ENCODE measurements around the gene GIMAP8. TPM values are rescaled to one million over a fixed set of nuclear protein-coding genes. Genes with fewer than 3 reads are reported as not detected.
A peak's percentile ranks its signal among the peaks of the same experiment; 100 is the strongest.

GIMAP8 gene
- total RNA-seq, 1 donor from 2014 or later, result not detected

DNA sequence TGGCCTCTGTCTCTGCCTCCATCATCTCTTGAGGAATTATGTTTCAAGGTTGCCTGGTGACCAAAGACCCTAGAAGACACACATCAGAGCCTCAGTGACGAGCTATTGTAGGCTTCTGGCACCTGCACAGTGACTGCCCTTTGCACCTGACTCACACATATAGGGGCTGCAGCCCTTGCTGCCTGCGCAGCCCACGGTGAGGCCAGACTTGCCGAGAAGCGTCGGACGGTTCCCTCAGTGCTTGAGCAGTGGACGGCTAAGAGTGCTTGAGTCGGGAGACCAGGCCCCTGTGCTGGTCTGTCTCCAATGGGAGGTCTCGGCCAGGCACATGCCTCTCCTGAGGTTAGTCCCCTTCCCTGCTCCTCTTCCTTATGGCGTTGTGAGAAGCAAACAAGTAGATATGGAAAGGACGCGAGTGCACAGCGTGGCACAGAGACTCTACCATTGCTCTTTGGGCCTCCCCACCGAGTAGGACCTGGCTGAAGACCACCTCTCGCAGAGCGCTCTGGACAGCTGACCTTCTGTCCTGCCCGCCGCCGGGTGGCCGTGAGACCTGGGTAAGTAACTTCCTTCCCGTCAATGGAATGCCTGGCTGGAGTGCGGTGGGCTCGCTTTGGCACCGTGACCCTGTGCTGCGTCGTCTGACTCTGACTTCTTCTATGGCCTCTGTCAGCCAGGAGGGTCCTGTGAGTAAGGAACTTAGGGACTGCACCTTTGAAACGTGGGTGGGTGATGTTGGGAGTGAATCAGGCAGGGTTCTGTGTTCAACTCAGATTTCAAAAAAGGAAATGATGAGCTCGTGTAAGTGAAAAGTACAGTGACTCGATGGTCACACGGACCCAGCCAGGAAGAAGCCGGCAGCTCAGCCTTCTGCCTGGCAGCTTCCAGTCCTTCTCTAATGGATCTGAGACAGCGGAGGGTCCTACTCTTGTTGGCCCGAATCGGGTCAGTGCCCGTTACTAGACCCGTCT is 37.6 kb upstream of the GIMAP8 start:
- TF ChIP-seq, protein P1, sequence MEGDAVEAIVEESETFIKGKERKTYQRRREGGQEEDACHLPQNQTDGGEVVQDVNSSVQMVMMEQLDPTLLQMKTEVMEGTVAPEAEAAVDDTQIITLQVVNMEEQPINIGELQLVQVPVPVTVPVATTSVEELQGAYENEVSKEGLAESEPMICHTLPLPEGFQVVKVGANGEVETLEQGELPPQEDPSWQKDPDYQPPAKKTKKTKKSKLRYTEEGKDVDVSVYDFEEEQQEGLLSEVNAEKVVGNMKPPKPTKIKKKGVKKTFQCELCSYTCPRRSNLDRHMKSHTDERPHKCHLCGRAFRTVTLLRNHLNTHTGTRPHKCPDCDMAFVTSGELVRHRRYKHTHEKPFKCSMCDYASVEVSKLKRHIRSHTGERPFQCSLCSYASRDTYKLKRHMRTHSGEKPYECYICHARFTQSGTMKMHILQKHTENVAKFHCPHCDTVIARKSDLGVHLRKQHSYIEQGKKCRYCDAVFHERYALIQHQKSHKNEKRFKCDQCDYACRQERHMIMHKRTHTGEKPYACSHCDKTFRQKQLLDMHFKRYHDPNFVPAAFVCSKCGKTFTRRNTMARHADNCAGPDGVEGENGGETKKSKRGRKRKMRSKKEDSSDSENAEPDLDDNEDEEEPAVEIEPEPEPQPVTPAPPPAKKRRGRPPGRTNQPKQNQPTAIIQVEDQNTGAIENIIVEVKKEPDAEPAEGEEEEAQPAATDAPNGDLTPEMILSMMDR (conservative IDR thresholded peaks at IDR 0.05; ENCODE audit: low read depth, low read length), result no peak
- DNase-seq (ENCODE audit: low read depth), result no peak
- no peak overlapping the region for H3K4me3 ChIP-seq (ENCODE audit: low read depth, low read length)

DNA sequence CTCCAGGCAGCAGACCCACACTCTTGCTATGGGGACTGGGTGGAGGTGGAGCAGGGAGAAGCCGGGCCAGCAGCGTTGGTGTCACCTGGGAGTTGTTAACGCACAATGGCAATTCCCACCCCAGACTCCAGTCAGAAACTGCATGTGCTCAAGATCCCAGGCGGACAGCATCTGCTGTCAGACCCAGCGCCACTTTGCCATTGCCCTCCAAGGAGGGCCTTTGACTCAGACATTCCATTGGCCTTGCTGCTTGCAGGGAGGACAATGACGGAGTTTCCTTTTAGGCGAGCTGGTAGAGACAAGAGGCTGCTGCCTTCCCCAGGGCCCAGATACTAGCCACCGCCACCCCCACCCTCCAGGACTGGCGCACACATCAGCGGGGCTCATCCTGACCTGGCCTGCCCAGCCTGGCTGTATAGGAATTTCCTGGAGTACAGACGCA is 36.8 kb upstream of the GIMAP8 start:
- DNase-seq (ENCODE audit: low read depth), result no peak
- H3K4me3 ChIP-seq (ENCODE audit: low read depth, low read length), result no peak overlapping the region
- TF ChIP-seq, protein P1 (conservative IDR thresholded peaks at IDR 0.05; ENCODE audit: low read depth, low read length), result no peak

DNA sequence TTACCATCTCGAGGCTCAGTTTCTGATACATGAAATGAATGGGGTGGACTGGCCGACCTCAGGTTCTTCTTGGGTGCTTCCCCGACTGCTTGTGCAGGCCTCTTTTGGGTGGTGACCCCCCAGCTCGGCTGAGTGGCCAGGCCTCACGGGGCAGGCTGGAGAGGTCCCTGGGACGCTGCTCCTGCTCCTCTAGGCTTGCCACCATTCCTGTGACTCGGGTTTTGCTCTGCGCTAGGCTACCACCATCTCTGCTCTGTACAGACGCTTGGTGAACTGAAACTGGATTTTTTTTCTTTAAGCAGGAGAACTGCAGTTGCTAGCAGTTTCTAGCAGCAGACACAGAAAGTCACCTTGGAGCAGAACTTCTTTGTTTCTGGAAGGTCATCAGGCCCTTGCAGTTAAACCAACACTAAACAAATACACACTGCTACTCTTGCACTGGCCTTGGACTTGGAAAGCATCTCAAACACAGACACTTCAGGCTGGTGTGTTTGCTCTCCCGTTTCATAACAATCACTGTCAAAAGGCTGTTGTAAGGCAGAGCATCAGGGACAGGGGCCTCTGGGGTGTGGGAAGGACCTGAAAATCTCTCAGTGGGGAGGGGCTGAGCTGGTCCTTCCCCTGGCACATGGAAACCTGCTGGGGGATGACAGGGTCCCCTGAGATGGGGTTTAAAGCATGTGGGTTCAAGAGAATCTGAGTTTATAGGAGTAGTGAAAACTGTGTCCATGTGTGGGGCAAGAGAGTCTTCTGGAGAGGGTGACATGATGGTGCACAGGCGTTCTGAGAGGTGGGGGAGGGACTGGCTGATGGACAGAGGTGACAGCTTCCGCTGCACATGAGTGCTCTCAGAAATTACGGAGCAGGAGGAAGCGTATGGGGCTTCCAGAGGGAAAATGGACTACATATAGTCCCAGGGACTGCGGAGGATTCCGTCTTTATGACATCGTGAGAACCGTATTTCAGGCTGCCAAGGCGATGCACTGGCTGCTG is 35.0 kb upstream of the GIMAP8 start:
- DNase-seq (ENCODE audit: low read depth), result no peak
- TF ChIP-seq, protein P1 (conservative IDR thresholded peaks at IDR 0.05; ENCODE audit: low read depth, low read length), result no peak
- no peak overlapping the region for H3K4me3 ChIP-seq (ENCODE audit: low read depth, low read length)

DNA sequence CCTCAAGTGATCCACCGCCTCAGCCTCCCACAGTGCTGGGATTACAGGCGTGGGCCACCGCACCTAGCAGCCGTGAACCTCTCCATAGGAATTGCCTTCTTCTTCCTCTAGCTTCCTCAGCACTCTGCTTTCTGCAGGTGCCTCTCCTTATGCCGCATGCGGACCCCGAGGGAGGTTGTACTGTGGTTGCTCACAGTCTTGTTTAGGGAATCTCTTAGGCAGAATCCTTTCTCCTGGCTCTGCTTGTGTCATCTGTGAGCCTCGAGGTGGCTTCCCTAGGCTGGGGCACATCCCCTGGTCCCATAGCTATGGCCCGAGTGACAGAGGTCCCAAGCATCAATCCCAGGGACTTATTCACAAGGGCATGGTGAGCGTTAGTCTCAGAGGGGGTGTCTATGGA is 33.2 kb upstream of the GIMAP8 start:
- DNase-seq (ENCODE audit: low read depth), result no peak
- H3K4me3 ChIP-seq (ENCODE audit: low read depth, low read length), result no peak overlapping the region
- TF ChIP-seq, protein P1 (conservative IDR thresholded peaks at IDR 0.05; ENCODE audit: low read depth, low read length), result no peak

DNA sequence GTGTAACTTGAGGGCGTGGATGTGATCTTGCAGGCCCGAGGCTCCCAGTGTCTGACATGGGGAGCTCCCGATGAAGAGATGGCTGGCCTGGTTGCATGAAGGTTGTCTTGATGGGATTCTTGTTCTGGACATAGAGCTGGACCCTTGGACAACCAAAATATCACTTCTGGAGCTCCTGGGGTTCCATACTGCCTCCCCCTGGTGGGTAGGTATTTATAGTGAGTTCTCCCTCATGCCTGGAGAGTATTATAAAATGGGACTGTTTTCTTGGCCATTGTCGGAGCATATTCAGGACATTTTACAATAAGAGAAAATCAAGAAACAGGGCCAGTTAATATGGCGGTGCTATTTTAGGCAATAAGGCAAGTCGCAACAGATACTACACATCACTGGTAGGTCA is 32.6 kb upstream of the GIMAP8 start:
- no peak overlapping the region for H3K4me3 ChIP-seq (ENCODE audit: low read depth, low read length)
- no peak for DNase-seq (ENCODE audit: low read depth)
- TF ChIP-seq, protein P1 (conservative IDR thresholded peaks at IDR 0.05; ENCODE audit: low read depth, low read length), result peak; percentile 42

DNA sequence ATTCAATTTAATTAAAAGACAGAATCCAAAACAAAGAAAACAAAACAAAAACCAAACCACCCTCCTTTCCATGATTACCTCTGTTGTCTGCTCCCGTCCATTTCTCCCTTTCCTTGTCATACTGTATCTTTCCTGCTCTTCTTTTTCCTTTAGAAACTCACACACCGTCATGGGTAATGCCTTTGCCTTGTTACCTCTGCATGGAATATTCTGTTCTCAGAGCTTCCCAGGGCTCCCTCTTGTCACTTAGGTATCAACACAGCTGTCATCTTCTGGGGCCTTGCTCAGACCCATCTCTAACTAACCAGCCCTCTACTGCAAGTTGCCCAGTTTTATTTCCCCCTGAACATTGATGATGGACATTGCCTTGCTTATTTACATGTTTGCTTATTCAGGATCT is 30.2 kb upstream of the GIMAP8 start:
- DNase-seq (ENCODE audit: low read depth), result no peak
- no peak overlapping the region for H3K4me3 ChIP-seq (ENCODE audit: low read depth, low read length)
- TF ChIP-seq, protein P1 (conservative IDR thresholded peaks at IDR 0.05; ENCODE audit: low read depth, low read length), result no peak
